HL-60 (cell line): Measurements from ENCODE around the gene CALB2.

Source experiments
- GABPA ChIP-seq: IDR thresholded peaks from 2 replicates; pipeline ENCODE4 v1.6.1; 2012; ENCODE audit warnings: low read depth
- POLR2AphosphoS5 ChIP-seq: IDR thresholded peaks from 2 replicates; pipeline ENCODE4 v1.6.1; 2012; ENCODE audit warnings: low read depth
- SPI1 ChIP-seq: IDR thresholded peaks from 2 replicates; pipeline ENCODE4 v1.6.1; 2012; ENCODE audit warnings: low read depth, mild to moderate bottlenecking, borderline replicate concordance
- TF ChIP-seq, protein P1 (sequence below): IDR thresholded peaks from one replicate; pipeline ENCODE4 v1.5.1; 2011; ENCODE audit warnings: low read length, control low read depth, inconsistent platforms; ENCODE audit not compliant: insufficient read depth
- TF ChIP-seq, protein P2 (sequence below): IDR thresholded peaks from 2 replicates; pipeline ENCODE4 v1.6.1; 2012; ENCODE audit warnings: low read depth; ENCODE audit not compliant: insufficient replicate concordance

DNA sequence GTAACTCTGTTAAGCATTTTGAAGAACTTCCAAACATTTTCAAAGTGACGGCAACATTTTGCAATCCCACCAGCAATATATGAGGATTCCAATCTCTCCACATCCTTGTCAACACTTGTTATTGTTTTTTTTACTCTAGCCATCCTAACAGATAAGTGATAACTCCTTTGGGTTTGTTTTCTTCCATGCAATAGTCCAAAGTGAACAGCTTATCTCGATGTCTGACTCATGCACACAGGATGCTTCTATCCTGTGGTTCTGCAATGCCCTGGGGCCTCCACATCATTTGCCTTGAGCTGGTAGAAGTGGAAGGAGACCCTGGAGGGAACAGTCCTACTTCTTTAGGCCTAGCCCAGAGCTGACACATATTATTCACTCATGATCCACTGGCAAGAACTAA is 70.4 kb downstream of the CALB2 start:
- TF ChIP-seq, protein P1, sequence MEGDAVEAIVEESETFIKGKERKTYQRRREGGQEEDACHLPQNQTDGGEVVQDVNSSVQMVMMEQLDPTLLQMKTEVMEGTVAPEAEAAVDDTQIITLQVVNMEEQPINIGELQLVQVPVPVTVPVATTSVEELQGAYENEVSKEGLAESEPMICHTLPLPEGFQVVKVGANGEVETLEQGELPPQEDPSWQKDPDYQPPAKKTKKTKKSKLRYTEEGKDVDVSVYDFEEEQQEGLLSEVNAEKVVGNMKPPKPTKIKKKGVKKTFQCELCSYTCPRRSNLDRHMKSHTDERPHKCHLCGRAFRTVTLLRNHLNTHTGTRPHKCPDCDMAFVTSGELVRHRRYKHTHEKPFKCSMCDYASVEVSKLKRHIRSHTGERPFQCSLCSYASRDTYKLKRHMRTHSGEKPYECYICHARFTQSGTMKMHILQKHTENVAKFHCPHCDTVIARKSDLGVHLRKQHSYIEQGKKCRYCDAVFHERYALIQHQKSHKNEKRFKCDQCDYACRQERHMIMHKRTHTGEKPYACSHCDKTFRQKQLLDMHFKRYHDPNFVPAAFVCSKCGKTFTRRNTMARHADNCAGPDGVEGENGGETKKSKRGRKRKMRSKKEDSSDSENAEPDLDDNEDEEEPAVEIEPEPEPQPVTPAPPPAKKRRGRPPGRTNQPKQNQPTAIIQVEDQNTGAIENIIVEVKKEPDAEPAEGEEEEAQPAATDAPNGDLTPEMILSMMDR = no peak
- TF ChIP-seq POLR2AphosphoS5 (no peak), GABPA (no peak), SPI1 (no peak)
- TF ChIP-seq, protein P2, sequence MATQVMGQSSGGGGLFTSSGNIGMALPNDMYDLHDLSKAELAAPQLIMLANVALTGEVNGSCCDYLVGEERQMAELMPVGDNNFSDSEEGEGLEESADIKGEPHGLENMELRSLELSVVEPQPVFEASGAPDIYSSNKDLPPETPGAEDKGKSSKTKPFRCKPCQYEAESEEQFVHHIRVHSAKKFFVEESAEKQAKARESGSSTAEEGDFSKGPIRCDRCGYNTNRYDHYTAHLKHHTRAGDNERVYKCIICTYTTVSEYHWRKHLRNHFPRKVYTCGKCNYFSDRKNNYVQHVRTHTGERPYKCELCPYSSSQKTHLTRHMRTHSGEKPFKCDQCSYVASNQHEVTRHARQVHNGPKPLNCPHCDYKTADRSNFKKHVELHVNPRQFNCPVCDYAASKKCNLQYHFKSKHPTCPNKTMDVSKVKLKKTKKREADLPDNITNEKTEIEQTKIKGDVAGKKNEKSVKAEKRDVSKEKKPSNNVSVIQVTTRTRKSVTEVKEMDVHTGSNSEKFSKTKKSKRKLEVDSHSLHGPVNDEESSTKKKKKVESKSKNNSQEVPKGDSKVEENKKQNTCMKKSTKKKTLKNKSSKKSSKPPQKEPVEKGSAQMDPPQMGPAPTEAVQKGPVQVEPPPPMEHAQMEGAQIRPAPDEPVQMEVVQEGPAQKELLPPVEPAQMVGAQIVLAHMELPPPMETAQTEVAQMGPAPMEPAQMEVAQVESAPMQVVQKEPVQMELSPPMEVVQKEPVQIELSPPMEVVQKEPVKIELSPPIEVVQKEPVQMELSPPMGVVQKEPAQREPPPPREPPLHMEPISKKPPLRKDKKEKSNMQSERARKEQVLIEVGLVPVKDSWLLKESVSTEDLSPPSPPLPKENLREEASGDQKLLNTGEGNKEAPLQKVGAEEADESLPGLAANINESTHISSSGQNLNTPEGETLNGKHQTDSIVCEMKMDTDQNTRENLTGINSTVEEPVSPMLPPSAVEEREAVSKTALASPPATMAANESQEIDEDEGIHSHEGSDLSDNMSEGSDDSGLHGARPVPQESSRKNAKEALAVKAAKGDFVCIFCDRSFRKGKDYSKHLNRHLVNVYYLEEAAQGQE = no peak
